Activated T-cell treated with anti-CD3 and anti-CD28 coated beads for 48 hours (primary cell): ENCODE results near the gene DNAJC18.
"Not testable (repeated sequence)": the region's sequence is repeated elsewhere in the genome, so short reads cannot be mapped to it uniquely, and the experiment has no call there.

ENCODE experiments used
- DNase-seq: peaks from one replicate; pipeline ENCODE4 v3.0.0-alpha.2; 2020; ENCODE audit warnings: low read depth

The DNAJC18 gene

DNA sequence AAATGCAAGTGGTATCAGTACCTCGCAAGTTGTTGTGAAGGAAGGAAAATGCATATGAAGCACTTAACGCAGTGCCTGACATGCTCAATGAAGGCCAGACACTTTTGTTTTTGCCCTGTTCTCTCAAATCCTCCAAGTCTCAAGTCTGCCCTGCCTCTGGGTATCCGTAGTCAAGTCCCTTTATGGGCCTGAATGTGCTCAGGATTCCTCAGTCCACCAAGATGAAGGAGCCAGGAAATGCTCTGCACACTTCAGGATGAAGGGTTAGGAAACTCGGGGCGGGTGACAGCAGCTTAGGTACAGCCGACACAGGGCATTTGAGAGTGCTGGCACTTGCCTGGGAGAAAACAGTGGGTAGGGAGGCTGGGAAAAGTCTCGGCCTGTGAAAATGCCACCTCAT lies 21.9 kb upstream of the DNAJC18 start:
- no peak for DNase-seq

DNA sequence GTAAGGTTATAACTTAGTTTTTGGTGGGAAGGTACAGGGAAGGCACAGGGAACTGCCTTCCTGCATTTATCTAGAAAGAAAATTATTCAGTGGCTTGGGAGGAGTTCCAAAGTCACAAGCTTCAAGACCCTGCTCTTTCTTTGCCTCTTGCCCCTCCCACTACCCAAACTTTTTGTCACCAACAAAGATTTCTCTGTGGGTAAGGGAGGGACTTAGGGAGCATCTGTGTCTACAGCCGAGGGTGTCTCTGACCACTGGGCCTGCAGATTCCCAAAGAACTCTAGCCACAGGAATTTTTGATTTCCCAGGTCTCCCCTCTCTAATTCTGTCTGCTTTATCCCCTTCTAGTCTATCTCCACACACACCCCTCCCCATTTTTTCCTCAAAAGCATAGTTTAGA lies 21.1 kb upstream of the DNAJC18 start:
- DNase-seq = no peak

DNA sequence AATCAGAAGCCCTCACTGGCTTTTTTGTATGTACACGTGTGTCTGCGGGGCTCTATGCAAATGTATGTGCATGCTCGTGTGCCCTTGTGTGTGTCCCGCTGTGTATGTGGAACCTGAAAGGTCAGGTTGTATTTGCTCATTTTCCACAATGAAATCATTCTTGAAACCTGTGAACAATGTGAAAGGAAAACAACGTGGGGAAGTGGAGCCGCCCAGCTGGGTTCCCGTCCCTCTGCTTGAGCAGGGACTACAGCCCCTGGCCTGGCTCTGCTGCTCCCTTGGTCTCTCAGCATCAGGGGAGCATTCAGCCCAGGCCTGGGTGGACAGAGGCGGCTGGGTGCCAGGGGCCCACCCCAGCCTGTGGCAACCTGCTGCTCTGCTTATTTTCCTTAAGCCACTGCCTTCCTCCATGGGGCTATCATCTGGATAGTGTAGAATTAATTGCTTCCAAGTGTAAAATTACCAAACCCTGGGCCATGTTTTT lies 20.2 kb upstream of the DNAJC18 start:
- DNase-seq = peak; percentile 46

DNA sequence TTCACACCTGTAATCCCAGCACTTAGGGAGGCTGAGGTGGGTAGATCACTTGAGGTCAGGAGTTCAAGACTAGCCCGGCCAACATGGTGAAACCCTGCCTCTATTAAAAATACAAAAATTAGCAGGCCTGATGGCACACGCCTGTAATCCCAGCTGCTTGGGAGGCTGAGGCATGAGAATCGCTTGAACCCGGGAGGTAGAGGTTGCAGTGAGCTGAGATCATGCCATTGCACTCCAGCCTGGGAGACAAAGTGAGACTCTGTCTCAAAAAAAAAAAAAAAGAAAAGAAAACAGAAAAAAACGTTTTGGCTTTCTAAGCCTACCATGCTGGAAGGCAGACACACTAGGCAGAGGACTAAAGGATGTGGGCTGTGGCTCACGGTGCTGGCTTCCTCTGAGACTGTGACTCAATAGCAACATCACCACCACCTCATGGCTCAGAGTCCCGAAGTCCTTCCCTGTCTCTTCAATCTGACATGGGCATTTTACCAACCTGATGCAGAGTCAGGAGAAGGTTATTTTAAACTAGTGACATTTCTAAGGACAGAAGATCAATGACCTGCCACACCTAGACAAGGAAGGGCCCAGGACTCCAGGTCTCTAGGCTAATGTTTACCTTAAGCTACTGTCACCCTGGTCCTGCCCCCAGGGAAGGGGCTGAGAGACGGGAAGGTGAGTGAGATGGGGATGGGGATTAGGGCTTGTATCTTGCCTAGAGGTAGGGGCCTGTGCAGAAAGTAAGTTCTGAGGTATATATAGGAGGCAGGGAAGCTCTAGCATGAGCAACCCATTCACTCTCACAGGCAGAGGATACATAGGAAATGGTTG lies 19.5 kb upstream of the DNAJC18 start:
- peak; percentile 66 for DNase-seq

DNA sequence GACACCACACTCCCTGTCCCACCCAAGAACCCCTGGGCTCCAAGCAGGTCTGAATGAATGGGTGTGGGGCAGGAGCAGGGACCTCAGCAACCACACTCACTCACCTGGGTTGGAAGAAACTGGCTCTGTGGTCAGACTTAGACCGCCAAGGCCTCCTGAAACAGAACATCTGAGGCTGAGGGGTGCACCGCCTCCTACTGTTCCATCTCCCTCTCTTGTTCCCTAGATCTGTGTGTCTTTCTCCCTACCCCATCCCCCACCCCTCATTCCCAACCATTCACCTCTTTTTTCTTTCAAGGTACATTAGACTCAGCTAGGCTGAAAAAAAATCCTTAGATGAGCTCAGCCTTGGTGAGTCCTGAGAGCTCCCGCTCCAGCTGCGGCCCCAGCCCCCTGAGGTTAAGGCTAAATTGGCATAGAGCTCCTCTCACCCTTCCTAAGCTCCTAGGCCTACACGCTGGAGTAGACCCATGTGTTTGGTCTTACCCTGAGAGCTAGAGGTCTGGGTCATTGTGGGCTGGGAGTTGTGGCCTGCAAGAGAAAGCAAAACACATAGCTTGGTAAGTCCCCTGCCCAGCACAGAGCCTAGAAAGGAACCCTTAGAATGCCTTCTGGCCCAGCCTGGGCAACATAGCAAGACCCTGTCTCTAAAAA lies 18.5 kb upstream of the DNAJC18 start:
- DNase-seq = no peak

DNA sequence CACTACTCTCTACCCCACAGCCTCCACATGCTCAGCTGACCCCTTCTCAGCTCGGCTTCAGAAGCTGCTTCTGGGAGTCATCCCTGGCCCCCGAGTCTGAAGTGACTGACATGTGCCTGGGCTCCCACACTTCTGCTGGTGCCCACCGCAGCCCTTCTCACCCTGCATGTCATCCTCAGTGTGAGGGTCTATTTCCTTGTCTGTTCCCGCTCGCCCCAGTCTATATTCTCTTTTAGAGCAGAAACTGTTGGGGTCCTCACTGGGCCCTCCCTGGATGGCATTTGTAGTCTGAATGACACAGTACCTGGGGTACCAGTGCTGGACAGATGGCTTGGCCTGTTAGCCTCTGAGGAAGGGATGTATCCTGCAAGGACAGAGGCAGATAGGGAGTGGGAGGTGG lies 17.9 kb upstream of the DNAJC18 start:
- no peak for DNase-seq

DNA sequence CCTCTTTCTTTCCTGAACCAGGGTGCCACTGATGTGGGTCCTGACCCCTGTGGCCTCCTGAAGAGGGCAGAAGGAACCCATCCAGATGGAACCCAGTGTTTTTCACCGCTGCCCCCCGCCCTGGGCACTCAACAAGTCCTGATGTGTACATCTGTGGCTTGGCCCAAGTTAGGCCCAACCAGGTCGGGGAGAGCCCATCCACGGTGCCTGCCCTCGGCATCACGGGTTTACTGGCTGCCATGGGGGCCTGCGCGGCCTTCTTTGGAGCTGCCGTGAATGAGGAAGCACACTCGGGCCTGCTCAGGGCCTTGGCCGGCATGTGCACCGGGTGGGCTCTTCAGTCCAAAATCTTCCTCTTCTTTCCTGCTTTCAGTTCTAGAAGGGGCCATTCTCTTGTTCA lies 17.5 kb upstream of the DNAJC18 start:
- DNase-seq = no peak

DNA sequence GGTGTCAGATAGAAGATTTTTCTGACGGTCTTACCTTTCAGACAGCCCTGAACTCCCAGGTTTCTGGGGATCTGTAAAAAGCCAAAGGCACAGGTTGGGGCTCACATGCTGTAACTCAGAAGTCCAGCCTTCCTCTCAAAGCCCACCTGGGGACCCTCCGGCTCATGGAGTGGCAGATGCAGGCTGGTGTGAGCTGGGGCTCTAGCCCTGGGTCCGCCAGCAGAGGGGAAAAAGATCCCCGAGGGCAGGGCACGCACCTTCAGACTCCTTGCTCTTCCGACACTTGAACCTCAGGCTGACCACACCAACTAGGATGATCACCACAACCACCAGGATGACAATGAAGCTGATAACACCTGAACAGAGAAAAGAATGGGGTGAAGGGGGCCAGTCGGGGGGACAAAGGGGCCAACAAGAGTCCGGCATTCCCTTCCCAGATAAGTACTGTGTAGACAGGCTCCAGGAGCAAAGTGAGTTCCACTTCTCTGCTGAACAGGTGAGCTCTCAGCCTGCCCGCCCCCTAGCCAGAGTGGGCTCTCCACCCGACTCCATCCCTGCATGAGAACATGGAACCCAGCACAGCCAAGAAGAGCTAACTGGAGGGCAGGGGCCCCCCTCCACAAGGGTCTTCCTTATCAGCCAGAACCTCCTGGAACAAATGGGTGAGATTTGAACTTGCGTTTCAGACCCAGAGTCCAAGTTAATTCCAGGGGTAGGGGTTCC lies 15.4 kb upstream of the DNAJC18 start:
- no peak for DNase-seq

DNA sequence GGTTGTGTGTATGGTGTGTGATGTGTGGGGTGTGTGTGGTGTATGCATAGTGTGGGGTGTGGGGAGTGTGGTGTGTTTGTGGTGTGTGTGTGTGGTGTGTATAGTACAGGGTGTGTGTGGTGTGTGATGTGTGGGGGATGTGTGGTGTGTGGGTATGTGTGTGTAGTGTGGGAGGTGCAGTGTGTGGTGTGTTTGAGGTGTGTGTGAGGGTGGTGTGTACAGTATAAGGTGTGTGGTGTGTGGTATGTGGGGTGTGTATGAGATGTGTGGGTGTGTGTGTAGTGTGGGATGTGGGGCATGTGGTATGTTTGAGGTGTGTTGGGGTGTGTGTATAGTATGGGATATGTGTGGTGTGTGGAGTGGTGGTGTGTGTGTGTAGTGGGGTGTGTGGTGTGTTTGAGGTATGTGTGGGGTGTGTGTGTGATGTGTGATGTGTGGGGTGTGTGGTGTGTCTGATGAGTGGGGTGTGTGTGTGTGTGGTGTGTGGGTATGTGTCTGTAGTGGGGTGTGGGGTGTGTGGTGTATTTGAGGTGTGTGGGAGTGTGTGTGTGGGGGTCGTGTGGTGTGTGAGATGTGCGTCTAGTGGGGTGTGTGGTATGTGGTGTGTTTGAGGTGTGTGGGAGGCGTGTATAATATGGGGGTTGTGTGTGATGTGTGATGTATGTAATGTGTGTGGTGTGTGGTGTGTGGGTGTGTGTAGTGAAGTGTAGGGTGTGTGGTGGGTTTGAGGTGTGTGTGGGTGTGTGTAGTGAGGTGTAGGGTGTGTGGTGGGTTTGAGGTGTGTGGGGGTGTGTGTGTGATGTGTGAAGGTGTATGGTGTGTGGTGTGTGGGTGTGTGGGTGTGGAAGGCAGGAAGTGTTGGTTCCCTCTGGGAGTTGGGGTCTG lies 14.6 kb upstream of the DNAJC18 start:
- no peak for DNase-seq

DNA sequence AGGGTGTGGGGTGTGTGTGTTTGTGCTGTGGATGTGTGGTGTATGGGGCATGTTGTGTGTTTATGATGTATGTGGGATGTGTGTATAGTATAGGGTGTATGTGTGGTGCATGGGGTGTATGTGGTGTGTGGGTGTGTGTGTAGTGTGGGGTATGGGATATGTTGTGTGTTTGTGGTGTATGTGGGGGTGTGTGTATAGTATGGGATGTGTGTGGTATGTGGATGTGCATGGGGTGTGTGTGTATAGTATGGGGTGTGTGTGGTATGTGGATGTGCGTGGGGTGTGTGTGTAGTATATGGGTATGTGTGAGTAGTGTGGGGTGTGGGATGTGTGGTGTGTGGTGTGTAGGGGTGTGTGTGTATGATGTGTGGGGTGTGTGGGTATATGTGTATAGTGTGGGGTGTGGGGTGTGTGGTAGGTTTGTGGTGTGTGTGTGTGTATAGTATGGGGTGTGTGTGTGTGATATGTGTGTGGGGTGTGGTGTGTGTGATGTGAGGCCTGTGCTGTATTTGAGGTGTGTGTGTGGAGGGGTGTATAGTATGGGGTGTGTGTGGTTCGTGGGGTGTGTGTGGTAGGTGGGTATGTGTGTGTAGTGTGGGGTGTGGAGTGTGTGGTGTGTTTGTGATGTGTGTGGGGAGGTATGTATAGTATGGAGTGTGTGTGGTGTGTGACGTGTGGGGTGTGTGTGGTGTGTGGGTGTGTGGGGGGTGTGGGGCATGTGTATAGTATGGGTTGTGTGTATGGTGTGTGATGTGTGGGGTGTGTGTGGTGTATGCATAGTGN lies 12.7 kb upstream of the DNAJC18 start:
- no peak for DNase-seq

DNA sequence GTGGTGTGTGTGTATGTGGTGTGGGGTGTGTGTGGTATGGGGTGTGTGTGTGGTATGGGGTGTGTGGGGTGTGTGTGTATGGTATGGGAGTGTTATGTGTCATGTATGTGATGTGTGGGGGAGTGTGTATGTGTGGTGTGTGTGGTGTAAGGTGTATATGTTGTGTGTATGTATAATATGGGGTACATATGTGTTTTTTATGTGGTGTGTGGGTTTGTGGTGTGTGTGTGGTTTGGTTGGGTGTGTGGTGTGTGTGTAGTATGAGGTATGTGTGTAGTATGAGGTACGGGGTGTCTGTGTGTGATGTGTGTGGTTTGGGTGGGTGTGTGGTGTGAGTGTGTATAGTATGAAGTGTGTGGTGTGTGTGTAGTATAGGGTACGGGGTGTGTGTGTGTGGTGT lies 11.9 kb upstream of the DNAJC18 start:
- no peak for DNase-seq

DNA sequence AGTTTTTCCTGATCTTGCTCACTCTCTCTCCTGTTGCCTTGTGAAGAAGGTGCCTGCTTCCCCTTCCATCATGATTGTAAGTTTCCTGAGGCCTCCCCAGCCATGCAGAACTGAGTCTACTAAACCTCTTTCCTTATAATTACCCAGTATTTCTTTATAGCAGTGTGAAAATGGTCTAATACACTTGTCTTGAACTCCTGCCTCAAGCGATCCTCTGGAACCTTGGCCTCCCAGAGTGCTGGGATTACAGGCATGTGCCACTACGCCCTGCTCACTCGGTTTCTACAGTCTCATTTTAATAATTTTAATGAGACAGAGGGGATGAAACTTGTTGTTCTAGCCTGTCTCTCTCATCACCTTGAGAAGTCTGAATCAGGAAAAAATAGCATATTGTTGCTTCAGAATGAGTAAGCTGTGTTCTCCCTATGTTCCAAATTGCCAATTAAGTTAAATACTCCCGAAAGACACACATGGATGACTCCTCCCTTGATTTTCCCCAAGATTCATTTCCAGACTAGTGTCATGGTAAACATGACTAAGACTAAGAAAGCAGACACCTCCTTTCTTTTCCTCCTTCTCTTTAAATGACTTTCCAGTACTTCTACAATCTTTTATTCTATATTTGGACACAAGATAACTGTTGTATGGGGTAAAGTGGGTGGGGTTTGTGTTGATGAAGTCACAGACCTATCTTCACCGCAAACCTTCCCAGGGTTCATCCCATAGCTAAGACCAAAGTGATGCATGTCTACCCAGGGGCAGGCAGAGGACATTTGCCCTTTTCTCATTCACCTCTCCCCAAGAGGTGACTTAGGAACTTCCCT lies 7.8 kb upstream of the DNAJC18 start:
- DNase-seq = no peak

DNA sequence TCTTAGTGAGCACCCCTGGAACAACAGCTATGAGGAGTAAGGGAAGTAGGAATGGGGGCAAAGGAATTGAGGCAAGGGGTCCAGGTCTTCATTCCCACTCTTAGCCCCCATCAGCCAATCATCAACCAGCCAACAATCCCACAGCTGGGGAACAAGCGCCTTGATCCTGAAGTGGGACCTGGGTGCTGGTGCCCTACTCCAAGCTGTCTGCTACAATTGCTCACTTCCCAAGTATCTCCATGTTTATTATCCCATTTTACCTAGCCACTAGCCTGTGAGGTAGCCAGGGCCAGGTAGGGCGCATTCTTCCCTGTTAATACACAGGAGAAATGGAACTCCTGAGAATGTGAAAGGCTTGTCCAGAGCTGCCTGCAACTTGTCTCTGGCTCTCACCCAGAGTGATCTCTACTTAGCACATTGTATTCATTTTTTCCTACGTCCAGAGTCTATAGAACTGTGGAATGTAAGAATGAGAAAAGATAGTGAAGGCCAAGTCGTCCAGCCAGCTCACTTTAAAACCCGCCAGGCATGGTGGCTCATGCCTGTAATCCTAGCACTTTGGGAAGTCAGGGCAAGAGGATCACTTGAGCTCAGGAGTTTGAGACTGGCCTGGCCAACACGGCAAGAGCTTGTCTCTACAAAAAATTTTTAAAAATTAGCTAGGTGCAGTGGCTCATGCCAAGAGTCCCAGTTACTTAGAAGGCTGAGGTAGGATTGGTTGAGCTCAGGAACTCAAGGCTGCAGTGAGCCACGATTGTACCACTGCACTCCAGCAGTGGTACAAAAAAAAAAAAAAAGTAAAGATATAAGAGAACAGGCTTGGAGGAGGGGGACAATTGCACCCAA lies 6.2 kb upstream of the DNAJC18 start:
- DNase-seq = no peak

DNA sequence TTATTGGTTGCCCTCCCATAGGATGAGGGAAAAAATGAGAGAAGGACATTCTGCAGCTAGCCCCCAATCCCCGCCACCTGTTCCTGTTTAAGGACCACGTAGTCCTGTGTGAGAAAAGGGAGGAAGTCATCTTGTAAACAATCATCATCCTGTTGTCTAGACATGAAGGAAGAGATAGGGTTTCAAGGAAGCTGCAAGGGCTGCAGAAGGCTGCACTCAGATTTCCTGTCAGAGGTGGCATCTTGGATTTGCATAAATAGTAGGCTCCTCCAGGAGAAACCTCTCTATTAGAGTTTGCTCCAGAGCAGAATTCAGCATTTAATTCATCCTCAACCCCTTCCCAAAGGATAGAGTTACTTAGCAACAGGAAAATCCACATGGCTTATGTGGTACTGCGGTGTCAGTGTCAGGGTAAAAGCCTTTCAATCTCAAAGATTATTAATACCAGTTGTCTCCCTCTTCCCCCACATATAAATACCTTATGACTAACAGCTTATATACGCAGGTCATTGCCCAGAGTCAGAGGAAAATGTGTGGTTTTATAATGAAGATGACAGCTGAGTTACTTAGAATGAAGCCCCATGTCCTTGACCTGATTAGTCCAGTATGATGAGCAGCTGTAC lies 4.6 kb upstream of the DNAJC18 start:
- no peak for DNase-seq

DNA sequence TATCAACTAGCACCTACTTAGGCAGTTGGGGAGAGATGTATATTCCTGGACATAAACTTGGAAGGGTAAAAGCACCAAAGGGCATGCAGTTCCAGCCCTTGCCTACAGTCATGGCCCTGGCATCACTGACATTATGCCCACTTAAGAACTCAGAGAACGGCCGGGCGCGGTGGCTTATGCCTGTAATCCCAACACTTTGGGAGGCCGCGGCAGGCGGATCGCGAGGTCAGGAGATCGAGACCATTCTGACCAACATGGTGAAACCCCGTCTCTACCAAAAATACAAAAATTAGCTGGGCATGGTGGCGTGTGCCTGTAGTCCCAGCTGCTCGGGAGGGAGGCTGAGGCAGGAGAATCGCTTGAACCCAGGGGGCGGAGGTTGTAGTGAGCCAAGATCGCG lies 1.1 kb upstream of the DNAJC18 start:
- not testable (repeated sequence) for DNase-seq

DNA sequence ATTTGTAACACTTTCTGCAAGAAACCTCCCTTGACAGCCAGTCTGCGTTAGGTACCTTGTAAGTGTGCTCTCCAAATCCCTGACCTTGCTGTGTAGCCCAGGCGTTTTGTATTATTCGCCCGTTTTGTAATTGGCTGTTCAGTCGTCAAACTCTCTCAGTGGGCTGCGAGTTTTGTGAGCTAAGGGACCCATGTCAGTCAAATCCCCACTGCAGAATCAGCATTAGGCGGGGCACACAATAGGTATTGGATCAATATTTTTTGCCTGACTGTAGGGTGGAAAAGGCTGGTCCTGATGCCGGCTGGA lies 665 bp downstream of the DNAJC18 start:
- DNase-seq = no peak

DNA sequence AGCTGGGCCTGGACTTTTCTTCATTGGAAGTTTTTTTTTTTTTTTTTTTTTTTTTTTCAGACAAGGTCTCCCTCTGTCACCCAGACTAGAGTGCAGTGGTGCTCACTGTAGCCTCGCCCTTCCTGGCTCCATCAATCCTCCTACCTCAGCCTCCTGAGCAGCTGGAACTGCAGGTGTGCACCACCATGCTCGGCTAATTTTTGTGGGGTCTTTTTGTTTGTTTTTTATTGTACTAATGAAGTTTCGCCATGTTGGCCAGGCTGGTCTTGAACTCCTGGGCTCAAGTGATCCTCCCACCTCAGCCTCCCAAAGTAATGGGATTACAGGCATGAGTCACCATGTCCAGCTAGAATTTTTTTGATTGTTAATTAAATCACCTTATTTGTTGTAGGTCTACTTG lies 3.6 kb downstream of the DNAJC18 start:
- no peak for DNase-seq

DNA sequence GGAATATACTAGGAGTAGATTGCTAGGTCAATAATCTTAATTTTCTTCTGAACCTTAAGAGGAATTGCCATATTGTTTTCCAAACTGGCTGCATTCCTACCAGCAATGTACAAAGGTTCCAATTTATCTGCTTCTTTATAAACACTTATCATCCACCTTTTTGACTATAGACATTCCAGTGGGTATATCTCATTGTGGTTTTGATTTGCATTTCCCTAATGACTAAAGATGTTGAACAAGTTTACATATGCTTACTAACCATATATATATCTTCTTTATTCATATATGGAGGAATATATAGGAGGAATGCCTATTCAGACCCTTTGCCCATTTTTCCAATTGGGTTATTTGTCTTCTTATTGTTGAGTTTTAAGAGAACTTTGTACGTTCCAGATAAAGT lies 7.6 kb downstream of the DNAJC18 start:
- no peak for DNase-seq

DNA sequence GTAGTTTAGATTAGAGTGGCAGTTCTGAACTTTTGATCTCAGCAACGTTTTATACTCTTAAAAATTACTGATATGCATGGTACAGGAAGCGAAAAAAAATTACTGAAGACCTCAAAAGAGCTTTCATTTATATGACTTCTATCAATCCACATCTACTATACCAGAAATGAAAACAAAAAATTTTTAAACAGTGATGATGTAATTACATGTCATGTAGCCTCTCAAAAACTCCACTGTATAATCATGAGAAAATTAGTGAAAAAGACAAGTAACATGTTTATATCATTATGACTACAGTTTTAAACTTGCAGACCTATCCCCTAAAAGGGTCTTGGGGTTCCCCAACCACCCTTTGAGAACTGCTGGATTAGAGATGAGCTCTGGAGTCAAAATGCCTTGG lies 9.3 kb downstream of the DNAJC18 start:
- no peak for DNase-seq
